ENCODE data around the gene MTCH2.

- TF ChIP-seq CTCF (conservative IDR thresholded peaks at IDR 0.05; ENCODE audit: low read length) = no peak
- TF ChIP-seq EZH2phosphoT487 (IDR thresholded peaks at IDR 0.05; ENCODE audit: borderline replicate concordance) = no peak
Measured at GRCh38 chr11:47609675-47610074, 32.7 kb downstream of the MTCH2 start.

Data from Loucy (cell line).